ENCODE data around the gene CRBN.

Gene CRBN

DNA sequence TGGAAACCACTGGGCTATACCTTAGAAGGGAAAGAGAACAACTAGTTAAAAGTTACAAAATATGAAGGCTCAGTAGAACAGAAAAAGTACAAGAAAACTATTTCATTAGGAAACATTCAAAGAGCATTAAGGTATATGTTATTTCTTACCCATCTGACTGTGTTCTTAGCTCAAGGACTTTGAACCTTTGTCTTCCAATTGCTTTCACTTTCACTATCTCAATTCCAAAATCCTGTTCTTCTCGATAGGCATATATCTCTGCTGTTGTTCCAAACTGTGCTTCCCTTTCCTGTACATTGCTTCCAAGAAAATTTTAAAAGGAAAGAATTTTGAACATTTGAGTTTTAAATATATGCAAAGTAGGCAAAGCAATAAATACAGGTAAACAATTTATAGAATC, 6.9 kb downstream of the CRBN start:
- no peak for DNase-seq (ENCODE audit: low read depth in 2 of 2)

- DNase-seq (ENCODE audit: low read depth in 2 of 2), result no peak
Measured at GRCh38 chr3:3170998-3171397, 8.5 kb downstream of the CRBN start.

DNA sequence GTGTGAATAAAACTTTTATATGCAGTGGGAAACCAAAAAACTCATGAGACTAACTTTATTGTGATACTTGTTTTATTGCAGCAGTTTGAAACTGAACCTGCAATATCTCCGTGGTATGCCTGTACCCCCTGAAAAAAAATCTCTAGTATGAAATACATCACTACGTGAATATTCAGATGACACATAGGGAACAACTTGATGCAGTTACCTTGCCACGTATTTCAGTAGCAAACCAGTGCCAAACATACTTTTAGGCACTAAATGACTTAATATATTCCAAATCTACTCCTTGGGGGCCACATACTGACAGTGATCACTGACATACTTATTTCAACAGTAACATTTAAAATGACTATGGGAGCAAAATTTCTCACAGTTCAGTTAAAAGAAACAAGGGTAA, 13.8 kb downstream of the CRBN start:
- DNase-seq (ENCODE audit: low read depth in 2 of 2), result no peak

DNA sequence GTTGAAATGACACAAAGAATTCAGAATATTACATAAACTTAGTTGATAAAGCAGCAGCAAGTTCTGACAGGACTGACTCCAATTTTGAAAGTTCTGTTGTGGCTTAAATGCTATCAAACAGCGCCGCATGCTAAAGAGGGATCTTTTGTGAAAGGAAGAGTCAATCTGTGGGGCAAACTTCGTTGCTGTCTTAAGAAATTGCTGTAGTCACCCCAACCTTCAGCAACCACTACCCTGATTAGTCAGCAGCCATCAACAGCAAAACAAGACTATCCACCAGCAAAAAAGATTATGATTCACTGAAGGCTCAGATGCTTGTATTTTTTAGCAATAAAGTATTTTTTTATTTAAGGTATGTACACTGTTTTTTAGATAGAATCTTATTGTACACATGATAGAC, 14.2 kb downstream of the CRBN start:
- DNase-seq (ENCODE audit: low read depth in 2 of 2), result no peak

DNA sequence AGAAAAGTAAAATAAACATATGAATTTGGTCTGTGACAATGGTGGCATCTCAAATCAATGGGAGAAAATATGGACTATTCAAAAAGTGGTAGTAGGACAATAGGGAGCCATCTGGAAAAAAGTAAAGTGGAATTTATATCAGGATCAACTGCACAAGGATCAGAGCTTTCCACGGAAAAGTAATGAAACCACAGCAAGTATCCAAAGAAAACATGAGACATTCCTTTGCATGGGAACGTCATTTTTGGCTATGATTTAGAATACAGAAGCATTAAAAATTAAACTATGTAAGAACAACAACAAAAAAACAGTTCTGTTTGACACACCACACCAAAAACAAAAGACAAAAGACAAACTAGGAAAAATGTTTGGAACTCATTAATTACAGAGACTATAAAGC, 18.7 kb downstream of the CRBN start:
- no peak for DNase-seq (ENCODE audit: low read depth in 2 of 2)

DNA sequence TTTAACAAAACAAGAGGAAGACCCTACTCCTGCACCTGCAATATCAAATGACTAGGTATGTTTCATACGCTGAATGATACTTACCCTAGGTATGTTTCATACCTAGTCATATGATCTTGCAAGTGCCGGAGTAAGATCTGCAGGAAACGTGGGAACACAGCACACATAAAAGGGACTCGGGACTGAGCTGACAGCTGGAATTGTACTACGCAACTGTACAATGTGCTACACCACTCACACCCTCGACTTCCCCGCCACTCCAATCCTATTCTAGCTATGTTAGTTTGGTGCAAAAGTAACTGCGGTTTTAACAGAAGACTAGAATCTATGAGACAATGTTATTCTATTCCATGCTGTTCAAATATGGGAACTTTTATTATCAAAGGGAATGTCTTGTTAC, 22.0 kb downstream of the CRBN start:
- no peak for DNase-seq (ENCODE audit: low read depth in 2 of 2)

DNA sequence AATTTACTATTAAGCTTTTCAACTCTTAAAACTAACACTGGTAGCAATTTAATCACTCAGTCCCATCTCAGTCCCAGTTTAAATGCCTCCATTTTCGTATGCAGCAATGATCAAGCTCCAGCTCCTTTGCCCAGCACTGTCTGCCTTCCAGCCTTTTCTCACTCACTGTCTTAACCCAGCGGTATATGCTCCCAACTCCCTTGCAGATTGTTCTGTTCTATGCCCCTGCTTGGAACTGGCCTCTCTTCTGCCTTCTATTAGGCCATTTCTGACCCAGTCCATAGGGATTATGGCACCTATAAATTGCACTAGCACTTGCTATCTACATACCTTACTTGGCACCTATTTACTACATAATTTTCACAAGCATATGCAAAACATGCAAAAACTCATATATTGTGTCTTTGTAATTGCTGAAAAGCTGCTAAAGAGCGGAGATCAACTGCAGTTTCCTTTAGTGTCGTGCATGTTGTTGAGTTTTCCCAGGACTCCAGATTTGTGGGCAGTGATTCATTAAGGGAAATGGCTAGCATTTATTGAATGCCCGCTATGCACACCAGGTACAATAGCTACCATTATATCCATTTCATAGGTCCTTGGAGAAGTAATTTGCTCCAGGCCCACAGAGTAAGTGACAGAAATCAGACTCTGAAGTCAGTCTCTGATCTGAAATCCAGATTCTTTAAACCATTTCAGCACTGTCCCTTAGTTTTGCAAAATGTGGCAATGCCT, 24.4 kb downstream of the CRBN start:
- DNase-seq (ENCODE audit: low read depth in 2 of 2), result no peak

- no peak for DNase-seq (ENCODE audit: low read depth in 2 of 2)
Measured at GRCh38 chr3:3151513-3151912, 28.0 kb downstream of the CRBN start.

DNA sequence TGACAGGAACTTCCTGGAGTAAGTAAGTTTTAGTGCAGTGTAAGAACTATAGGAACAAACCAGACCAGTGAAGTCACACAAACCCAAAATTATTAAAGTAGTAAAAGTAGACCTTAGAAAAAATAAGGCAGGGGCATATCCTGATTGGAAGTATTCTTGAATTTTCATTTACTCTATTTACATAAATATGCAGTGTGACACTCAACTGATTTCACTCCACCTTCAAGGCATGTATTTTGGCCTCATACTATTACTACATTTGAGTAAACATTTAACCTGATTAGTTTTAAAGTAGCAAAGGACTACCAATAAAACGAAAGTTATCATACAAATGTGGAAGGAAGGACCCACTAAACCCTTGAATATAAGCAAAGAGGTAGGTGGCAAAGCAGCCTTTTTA, 29.9 kb downstream of the CRBN start:
- no peak for DNase-seq (ENCODE audit: low read depth in 2 of 2)

- DNase-seq (ENCODE audit: low read depth in 2 of 2), result no peak
Measured at GRCh38 chr3:3145831-3146230, 33.7 kb downstream of the CRBN start.

DNA sequence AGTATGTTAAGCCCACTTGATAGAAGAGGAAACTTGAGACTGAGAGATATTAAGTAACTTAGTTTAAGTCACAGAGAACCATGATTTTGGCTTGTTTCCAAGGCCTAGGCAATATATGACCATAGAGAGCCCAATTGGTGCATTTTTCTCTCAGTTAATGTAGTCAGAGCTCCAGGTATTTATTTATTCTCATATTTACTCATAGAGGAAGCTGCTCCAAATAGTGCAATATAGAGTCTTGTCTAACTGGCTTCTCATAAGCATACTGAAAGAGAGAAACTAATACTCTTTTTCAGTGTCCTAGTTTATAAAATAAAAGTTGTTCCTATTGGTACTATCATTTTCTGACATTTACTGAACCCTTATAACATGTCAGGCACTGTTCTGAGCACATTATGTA, 37.6 kb downstream of the CRBN start:
- no peak for DNase-seq (ENCODE audit: low read depth in 2 of 2)

DNA sequence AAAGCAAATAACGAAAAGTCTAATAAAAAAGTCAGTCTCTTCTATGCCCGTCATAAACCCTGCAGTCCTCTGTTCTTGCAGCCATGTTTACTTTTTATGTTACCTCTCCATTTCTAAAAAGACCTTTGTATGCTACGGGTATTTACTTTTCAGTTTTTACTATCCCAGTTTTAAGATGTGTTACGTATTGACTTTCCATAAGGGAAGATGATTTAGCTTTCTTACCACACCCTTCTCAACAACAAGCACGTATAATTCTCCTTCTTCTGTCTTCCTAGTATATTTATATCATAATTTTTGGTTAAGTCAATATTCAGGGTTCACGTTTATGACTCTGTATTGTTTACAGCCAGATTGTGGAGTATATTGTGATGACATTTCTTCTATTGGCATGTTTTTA, 42.0 kb downstream of the CRBN start:
- no peak for DNase-seq (ENCODE audit: low read depth in 2 of 2)

DNA sequence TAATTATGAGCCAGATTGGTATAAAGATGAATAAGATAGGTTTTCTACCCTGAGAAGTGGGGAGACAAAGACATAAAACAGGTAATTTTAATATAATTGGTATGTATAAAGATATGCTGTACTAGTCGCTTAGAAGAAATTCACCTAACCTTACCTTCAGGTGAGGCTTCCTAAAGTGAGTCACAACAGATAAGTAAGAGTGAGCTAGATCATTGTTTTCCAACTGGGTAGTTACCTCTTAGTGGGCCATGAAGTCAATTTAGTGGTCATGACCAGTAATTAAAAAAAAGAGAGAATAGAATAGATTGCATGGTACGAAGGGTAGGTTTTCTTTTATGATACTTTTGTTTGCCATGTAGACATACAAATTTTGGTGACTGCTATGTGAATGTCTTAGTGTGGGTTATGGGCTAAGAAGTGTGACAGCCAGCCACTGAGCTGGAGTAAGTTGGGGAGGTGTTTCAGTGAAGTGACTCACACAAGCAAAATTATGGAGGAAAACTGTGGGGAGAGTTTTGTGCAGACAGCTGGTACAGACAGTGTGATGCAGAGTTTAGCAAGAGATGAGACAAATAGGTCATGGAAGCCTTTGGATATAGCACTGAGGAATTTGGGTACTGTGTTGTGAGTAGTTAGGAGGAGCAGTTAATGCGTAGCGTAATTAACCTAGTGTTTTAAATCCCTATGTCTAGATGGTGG, 44.6 kb downstream of the CRBN start:
- DNase-seq (ENCODE audit: low read depth in 2 of 2), result no peak

- DNase-seq (ENCODE audit: low read depth in 2 of 2), result no peak
Measured at GRCh38 chr3:3133500-3133899, 46.0 kb downstream of the CRBN start.

- DNase-seq (ENCODE audit: low read depth in 2 of 2), result no peak
Measured at GRCh38 chr3:3129579-3129978, 49.9 kb downstream of the CRBN start.

DNA sequence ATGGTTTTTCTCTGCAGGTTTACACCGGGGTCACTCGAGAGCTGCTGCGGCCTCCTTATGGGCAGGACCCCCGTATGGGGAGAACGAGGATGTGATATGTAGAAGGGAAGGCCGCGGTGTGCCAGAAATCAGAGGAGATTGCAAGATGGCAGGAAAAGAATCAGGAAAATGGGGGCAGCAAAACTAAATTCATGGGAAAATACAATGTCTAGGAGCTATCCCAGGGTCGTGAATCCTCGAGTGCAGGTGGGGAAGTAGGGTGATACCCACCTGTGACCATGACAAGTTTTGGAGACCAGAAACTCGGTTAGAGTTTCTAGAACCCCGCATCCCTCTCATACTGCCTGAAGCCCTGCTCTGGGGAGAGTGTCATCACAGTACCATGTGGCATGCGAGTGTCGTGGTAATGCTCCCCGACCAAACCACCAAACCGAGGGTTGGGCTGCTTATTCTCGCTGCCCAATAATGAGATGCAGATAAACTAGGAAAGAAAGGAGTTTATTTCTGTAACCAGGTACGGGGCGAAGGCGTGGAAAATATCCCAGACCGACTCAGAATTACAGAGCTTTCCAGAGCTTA, 52.0 kb downstream of the CRBN start:
- DNase-seq (ENCODE audit: low read depth in 2 of 2), result no peak

DNA sequence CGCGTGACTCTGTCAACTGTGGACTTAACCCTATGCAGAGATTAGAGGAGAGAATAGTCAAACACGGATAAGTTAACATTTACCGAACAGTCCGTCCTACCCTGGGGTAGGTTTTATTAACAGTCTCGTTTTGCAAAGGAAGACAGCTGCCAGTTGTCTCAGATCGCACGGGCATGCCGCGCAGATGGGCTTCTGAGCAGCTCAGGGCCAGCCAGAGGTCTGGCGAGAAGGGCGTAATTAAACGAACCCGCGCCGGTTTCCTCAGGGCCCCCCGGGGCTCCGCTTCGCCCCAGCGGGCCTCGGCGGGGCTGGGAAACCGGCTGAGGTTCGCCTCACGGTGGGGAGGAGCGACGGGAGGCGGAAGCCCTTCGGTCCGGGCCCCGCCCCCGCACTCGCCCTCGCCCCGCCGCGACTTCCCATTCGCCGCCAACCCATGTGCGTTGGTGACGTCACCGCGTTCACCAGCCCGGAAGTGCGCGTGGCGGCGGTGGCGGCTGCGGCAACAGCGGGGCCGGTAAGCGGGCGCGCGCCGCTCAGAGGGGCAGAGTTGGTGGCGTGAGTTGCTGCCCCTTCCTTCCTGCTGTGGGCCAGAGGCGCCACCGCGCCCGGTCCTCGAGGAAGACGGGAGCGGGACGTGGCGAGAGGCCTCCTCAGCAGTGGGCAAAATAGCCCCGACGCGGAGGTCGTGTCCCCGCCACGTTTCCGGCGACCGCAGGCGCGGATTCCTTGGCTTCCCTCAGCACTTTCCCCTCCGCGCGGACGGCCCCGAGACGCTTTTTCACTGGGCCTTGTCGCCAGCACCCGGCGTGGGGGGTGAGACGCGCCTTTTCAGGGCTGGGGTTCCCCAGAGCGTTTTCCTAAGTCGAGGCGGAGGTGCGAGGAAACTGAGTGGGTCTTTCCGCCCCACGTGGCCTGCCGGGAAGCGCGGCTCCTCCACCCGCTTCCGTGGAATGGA, 52.7 kb downstream of the CRBN start, which contains the start of gene TRNT1:
TRNT1 (plus strand) TSS at position 464 of the 955 bp plus-strand sequence. CDS start 2,101 bp downstream, outside the sequence.
- DNase-seq (ENCODE audit: low read depth in 2 of 2), result peak; percentile 93 to 95

DNA sequence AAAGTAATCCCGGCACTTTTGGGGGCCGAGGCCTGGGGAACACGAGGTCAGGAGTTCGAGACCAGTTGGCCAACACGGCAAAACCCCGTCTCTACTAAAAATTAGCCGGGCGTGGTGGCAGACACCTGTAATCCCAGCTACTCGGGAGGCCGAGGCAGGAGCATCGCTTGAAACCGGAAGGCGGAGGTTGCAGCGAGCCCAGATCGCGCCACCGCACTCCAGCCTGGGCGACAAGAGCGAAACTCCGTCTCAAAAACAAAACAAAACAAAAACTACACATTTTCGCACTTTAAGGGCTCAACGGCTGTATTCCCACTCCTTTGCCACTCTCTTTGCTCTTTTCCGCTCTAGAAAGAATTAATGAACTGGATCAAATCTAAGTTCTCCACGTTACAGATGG, 53.5 kb downstream of the CRBN start:
- no peak for DNase-seq (ENCODE audit: low read depth in 2 of 2)

- no peak for DNase-seq (ENCODE audit: low read depth in 2 of 2)
Measured at GRCh38 chr3:3119393-3119851, 60.1 kb downstream of the CRBN start.

DNA sequence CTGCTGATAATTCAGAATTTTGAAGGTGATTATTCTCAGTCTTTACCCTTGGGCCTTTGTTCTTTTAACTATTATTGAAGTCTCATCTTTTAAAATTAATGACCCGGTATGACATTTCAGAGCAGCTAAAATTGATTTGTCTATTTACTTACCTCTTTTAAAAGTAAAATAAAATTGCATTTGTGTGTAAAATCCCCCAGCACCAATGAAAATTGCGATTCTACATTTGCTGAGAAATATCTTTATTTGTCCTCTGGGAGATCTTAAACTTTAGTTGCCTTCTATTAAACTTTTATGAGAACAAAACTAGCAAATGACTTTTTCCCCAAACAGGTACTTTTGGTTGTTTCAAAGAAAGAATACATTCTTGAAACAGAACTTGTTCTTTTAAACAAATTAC, 61.8 kb downstream of the CRBN start:
- DNase-seq (ENCODE audit: low read depth in 2 of 2), result no peak

DNA sequence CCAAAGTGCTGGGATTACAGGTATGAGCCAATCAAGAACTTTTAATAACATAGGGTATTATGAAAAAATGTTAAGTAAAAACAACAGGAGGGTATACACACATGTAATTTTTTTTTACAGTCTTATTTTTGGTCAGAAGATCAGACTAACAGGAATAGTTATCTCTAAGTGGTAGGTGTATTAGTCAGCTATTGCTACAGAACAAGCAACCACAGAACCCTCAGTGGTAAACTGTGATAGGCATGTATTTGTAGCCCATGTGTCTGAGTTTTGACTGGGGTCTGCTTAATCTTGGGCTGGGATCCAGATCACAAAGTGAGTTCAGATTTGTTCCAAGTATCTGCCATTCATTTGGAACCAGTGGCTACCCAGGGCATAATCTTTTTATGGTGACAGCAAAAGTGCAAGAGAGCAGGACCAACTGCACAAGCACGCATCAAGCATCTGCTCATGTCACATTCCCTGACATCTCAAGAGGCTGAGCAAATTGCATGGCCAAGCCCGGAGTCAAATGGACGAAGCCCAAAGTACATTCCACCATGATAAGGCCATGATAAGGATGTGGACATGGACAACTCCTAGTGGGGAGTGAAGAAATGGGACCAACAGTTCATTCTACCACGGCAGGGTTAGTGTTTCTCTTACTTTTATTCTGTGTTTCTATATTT, 66.3 kb downstream of the CRBN start:
- no peak for DNase-seq (ENCODE audit: low read depth in 2 of 2)

Data from stimulated activated CD8-positive, alpha-beta memory T cell treated with anti-CD3 and anti-CD28 coated beads, Interleukin-2, amount 100 ng/mL, for 1 hour (primary cell).